AG09319 (cell line): Measurements from ENCODE around the gene RGS1.

ENCODE experiments used
- DNase-seq: peaks from one replicate; pipeline ENCODE4 v3.0.0-alpha.2; 2010; ENCODE audit warnings: low read depth; ENCODE audit errors: extremely low read depth
- TF ChIP-seq, protein P1 (sequence below): IDR thresholded peaks from 2 replicates; pipeline ENCODE4 v1.5.1; 2011; ENCODE audit warnings: low read depth, mild to moderate bottlenecking, inconsistent platforms, low read length, moderate library complexity

Gene RGS1

DNA sequence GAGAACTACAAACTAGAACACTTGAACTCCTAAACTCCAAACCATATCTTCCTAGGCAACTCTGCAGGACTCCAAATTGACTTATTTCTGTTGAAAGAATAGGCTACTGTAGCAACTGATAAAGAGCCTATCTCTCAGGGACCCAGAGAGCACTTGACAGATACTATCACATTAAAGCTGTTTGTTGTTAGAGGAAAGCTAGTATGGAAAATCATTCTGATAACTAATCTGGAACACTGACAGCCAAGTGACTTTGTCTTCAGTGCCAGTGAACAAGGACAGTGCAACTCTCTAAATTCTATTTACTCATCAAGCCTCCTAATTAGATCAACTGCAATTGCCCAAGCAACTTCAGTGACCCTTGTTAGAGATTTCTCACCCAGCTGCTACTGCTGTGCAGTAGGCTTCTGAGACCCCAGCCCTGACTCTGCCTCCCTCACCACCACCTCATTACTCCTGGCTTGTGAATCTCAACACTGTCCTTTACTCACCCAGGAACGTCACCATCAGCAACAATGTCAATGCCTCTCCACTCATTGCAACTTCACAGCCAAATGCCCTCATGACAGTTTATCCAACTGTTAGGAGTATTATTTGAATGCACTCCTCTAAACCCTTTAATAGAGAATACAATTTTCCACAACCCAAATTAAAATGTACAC, 53.0 kb downstream of the RGS1 start:
- TF ChIP-seq, protein P1, sequence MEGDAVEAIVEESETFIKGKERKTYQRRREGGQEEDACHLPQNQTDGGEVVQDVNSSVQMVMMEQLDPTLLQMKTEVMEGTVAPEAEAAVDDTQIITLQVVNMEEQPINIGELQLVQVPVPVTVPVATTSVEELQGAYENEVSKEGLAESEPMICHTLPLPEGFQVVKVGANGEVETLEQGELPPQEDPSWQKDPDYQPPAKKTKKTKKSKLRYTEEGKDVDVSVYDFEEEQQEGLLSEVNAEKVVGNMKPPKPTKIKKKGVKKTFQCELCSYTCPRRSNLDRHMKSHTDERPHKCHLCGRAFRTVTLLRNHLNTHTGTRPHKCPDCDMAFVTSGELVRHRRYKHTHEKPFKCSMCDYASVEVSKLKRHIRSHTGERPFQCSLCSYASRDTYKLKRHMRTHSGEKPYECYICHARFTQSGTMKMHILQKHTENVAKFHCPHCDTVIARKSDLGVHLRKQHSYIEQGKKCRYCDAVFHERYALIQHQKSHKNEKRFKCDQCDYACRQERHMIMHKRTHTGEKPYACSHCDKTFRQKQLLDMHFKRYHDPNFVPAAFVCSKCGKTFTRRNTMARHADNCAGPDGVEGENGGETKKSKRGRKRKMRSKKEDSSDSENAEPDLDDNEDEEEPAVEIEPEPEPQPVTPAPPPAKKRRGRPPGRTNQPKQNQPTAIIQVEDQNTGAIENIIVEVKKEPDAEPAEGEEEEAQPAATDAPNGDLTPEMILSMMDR = no peak
- DNase-seq = no peak

DNA sequence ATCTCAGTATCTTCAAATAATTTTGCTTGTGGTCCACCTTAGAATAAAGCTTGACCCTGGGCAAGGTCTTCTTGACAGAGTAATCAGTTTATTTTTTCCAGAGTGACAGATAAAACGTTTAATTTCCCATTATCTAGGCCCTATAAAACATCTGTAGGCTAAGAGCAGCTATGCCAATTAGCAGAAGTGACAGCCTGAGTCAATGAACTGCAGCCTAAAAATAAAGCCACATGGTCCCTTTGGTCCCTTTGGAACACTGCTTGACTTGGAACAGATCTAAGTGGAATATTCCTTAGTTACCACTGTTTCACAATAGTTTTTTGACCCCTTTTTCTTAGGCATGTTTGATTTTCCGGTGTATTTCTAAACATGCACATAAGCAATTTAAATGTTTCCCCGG, 54.0 kb downstream of the RGS1 start:
- TF ChIP-seq, protein P1 = no peak

More for the DNA sequence above, 54.0 kb downstream of the RGS1 start:
- DNase-seq = no peak
